Ammon's horn (tissue), 1 donor: Measurements from ENCODE around the gene CCDC137.
A peak's percentile ranks its signal among the peaks of the same experiment; 100 is the strongest.
"Not testable (repeated sequence)": the region's sequence is repeated elsewhere in the genome, so short reads cannot be mapped to it uniquely, and the experiment has no call there.

Source experiments
- DNase-seq: peaks from one replicate; pipeline ENCODE4 v3.0.0-alpha.2; 2016; ENCODE audit warnings: low spot score

The CCDC137 gene

DNA sequence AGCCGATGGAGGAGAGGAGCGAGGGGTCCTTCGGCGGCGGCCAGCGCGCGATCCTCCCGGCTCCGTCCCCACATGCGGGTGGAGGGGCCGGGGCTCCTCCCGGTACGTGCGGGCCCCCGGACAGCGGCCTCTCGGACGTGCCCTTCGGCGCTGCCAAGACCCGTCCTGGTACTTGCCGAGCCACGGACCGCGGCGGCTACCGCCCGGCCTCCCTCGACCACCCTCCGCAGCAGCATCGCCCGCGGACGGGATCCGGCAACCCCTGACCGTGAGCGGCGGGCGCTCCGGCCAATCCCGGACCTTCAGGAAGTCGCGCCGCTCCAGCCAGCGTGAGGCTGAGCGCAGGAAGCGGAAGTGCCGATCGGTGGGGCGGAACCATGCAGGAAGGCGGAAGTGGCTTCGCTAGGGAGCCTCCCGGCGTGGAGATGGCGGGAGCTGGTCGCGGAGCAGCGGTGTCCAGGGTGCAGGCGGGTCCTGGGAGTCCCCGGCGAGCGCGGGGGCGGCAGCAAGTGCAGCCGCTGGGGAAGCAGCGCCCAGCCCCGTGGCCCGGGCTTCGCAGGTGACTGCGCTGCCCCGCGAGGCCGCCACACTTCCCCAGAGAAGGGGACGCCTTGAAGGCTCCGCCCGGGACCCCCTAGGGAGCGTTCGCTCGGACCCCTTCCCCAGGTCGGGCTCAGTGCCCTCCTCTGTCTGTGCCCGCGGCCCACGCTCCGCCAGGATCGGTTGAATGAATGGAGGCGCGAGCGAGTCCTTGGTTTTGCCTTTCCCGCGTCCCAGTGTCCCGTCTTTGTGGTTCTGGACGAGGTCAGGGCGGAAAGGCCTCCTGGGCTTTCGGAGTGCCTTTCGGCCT is at the start of gene CCDC137, which contains the start of gene OXLD1:
Gene CCDC137 (plus strand): TSS at position 396 of the 850 bp plus-strand sequence. CDS start 30 bp downstream, at position 426.
Gene OXLD1 (minus strand): TSS at position 264 of the 850 bp plus-strand sequence. CDS start 28 bp downstream, at position 236.
- peak; percentile 98 for DNase-seq

GRCh38 chr17:81616877-81617276 is 49.7 kb upstream of the CCDC137 start:
- DNase-seq = no peak

GRCh38 chr17:81618307-81618706 is 48.2 kb upstream of the CCDC137 start:
- not testable (repeated sequence) for DNase-seq

DNA sequence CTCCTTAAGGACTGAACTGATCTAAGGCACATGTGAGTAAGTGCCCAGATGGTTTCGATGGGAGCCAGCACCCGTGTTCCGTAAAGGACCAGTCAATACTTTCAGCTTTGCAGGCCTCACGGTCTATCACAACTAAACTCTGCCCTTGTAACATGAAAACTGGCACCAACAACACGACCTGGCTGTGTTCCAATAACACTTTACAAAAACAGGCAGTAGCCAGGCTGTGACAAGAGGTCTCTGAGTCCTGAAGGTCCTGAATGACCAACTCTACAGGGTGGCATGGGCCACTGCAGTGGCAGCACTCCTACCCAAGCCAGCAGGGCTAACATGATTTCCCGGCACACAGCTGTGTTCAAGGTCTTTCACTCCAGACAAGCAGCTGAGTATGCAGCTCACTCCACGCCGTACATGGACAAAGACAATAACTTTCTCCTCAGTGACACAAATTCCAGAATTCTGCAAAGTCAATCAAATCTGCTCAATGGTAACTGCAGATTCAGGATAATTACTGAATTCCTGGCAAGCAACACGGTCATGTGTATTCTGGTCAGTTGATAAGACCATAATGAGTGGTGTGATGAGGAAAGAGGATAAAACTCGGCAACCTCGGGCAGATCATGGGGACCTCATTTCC is 44.9 kb upstream of the CCDC137 start:
- DNase-seq = peak; percentile 13

DNA sequence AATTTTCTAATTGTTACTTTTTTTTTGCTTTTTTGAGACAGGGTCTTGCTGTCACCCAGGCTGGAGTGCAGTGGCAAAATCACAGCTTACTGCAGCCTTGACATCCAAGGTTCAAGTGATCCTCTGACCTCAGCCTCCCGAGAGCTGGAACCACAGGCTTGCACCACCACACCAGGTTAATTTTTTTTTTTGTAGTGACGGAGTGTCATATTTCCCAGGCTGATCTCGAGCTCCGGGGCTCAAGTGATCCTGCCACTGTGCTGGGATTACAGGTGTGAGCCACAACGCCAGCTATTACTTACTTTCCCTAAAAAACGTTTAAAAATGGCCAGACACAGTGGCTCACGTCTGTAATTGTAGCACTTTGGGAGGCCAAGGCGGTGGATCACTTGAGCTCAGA is 36.3 kb upstream of the CCDC137 start:
- no peak for DNase-seq

DNA sequence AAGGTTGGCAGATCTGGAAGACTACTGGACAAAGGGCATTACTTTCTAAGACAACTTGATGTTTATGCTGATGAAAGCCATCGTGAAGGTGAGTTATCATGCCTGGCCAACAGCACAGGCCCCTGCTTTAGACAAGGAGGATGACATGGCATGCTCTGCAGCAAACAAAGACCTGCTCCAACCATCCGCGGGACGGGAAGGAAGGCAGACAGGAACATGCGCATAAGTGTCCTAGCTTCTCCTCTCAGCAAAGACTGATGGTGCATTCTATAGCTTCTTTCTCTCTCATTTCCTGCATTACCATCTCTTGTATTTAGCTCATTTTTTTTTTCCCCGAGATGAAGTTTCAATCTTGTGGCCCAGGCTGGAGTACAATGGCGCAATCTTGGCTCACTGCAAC is 35.1 kb upstream of the CCDC137 start:
- DNase-seq = no peak

DNA sequence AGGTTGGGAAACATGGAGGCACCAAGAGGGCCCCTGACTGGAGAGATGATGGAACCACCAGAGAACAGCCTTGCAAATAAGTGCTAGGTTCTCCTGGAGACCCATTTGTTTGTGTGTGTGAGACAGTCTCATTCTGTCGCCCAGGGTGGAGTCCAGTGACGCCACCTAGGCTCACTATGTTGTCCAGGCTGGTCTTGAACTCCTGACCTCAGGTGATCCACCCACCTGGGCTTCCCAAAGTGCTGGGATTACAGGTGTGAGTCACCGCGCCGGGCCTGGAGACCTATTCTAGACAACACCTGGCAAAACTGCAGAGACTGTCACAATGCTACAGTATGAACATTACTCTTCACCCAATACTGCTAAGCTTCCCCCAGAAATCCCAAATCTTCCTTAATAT is 31.1 kb upstream of the CCDC137 start:
- no peak for DNase-seq

GRCh38 chr17:81635973-81636504 is 30.5 kb upstream of the CCDC137 start:
- DNase-seq = peak; percentile 28

- DNase-seq = peak; percentile 79
Observed at GRCh38 chr17:81636505-81637288, 29.8 kb upstream of the CCDC137 start, which contains the start of the genes NPLOC4 and TSPAN10. Gene NPLOC4, minus strand, starts transcription at chr17:81637112. Its CDS starts 182 bp downstream, at chr17:81636930. Gene TSPAN10, plus strand, starts transcription at chr17:81637196. Its CDS starts 5,217 bp downstream, at chr17:81642413.

DNA sequence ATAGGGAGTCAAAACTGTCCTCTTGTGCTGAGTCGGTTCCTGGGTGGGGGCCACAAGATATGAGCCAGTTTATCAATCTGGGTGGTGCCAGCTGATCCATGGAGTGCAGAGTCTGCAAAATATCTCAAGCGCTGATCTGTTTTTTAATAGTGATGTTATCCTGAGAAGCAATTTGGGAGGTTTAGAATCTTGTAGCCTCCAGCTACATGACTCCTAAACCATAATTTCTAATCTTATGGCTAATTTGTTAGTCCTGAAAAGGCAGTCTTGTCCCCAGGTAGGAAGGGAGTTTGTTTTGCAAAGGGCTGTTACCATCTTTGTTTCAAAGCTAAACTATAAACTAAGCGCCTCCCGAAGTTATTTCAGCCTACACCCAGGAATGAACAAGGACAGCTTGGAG is 27.9 kb upstream of the CCDC137 start:
- DNase-seq = no peak

DNA sequence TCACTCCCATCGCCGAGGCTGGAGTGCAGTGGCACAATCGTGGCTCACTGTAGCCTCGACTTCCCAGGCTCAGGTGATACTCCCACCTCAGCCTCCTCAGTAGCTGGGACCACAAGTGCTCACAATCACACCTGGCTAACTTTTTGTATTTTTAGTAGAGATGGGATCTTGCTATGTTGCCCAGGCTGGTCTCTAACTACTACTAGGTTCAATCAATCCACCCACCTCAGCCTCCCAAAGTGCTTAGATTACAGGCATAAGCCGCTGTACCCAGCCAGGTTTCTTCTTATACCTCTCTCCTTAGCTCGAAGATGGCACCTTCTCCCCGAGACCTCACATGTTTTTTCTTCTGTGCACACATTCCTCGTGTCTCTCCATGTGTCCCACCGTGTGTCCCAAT is 26.5 kb upstream of the CCDC137 start:
- no peak for DNase-seq

DNA sequence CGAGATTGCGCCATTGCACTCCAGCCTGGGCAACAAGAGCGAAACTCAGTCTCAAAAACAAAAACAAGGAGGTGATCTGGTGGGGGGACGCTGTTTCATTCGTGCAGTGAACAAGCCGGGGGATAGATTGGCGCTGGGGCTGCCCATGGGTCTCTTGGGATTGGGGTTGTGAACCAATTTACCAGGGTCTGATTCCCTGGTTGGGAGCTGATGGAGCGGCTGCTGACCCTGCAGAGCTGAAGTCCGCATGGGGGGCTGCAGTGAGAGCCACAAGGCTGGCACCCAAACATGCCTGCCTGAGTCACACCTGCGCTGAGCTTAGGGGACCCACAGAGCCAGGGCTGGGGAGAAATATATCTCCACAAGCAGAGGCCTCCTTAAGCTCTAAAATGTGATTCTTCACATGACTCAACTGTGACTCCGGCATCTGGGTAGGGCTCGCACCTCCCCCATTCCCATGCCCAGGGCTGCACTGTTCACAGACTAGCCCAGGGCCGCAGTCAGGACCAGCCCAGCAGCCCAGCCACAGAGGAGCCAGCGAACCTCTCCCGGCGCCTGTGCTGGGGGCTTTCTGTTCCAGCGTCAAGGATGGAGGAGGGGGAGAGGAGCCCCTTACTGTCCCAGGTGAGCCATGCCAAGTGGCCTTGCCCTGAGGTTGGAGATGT is 24.6 kb upstream of the CCDC137 start:
- DNase-seq = no peak

DNA sequence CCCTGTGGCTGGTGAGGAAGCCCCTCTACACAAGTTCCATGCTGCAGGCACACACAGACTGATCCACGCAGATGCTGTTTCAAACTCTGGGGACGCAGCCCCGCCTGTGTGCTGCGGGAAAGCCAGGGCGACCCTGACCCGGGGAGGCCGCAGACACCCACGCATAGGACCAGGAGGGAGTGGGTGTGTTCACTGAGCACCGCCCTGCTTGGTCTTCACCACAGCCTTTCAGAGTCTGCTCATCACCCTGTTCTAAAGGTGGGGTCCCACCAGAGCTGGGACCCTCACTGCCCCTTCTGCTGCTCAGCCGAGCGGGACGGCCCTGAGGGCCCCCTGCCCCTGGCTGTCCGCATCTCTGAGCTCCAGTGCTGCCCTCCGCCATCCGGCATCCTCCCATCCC is 22.0 kb upstream of the CCDC137 start:
- DNase-seq = no peak

DNA sequence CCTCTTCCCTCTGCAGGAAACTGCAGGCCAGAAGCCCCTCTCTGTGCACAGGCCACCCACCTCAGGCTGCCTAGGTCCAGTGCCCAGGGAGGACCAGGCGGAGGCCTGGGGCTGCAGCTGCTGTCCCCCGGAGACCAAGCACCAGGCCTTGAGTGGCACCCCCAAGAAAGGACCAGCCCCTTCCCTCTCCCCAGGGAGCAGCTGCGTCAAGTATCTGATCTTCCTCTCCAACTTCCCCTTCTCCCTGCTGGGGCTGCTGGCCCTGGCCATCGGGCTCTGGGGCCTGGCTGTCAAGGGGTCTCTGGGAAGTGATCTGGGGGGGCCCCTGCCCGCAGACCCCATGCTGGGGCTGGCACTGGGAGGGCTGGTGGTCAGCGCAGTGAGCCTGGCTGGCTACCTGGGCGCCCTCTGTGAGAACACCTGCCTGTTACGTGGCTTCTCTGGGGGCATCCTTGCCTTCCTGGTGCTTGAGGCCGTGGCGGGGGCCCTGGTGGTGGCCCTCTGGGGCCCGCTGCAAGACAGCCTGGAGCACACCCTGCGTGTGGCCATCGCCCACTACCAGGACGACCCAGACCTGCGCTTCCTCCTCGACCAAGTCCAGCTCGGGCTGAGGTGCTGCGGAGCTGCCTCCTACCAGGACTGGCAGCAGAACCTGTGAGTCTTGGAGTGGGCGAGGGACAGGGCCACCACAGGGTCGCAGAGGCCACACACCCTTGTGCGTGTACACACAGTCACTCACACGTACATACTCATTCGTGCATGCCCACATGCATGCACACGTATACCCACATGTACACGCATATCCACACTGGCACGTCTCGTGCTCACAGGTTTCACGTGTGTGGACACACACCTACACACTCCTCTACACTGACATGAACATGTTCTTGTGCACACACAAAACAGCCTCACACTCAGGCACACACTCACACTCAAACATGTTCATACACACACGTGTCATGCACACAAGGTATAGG is 21.3 kb upstream of the CCDC137 start:
- DNase-seq = no peak

- no peak for DNase-seq
Observed at GRCh38 chr17:81646869-81647600, 19.5 kb upstream of the CCDC137 start.

GRCh38 chr17:81647640-81648012 is 18.9 kb upstream of the CCDC137 start:
- no peak for DNase-seq

DNA sequence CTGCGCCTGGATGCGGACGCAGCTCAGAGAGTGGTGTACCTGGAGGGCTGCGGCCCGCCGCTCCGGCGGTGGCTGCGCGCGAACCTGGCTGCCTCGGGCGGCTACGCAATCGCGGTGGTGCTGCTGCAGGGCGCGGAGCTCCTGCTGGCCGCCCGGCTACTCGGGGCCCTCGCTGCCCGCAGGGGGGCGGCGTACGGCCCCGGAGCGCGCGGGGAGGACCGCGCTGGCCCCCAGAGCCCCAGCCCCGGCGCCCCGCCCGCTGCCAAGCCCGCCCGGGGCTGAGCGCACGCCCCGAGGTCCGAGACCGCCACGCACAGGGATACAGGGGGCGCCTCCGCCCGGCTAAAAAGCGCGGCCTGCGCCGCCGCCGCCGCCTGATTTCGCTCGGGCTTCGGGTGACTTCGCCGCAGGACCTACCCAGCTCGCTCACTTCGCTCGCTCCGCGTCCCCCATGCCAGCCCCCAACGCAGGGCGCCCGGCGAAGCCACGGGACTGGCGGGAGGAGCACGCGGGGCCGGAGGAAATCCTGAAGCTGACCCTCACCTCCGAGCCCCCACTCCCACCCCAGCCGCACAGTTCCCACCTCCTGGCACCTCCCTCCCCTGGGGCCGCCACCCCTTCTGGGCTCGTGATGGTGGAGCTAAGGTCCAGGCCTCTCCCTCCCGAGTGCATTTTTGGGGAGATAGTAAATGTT is 18.4 kb upstream of the CCDC137 start:
- no peak for DNase-seq

- DNase-seq = no peak
Observed at GRCh38 chr17:81648707-81649085, 17.8 kb upstream of the CCDC137 start.

DNA sequence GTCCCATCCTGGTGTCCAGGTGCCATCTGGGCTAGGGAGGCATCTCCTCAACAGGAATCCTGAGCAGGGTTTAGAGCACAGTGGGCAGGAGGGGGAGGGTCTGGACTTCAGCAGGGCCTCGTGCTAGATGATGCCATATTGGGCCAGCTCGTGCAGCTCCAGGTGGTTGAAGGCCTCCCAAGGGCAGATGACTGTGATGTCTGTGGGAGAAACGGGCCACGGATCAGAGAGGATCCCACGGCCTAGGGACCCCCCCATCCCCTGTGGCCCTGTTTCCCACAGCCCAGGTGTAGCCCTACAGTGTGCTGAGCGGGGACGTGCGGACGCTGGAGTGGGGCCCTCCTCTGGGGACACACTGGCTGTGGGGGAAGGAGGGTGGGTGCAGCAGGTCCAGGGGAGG is 15.6 kb upstream of the CCDC137 start:
- peak; percentile 1 for DNase-seq
